ENCODE data around the gene PTPRM. TPM values are rescaled to one million over a fixed set of nuclear protein-coding genes. Genes with fewer than 3 reads are reported as not detected.

Gene PTPRM
- polyA plus RNA-seq, 1 of the 3 experiments (the other 2 are of a cell fraction): 16.0 TPM

DNA sequence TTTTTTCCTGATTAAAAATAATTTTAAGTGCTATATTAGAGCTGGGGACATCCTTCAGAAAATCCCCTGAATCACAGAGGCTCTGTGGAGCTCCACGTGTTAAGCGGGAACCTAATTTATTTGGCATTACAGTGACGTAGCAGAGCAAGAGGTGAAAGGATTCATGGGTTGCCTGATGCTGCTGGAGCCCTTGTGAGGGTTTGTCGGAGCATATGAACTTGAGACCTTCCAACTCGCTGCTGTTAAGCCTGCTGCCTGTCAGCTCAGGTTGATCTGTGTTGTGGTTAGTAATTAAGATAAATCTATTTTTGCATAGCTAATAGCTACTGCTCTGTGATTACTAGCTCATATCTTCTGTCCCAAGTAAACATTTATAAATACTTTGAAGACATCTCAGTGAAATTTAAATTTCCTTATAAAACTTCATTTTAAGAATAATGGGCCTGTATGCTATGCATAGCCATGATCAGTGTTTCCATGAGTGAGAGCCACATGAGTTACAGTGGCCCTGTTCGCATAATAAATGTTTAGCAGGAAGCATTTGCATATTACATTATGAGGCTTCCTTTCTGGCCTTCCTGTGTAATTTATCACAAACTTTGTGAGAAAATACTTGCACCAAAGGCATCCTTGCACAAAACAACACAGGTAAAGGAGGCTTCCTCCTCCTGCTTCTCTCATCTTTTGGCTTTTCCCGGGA, 438.9 kb downstream of the PTPRM start:
- H3K36me3 ChIP-seq (replicated peaks in 1 of 2; ENCODE audit: control insufficient read depth in 1 of 2, insufficient read depth in 2 of 2, low read length in 1 of 2): no peaks in the 10 kb centered on the region
- H3K9me2 ChIP-seq: no peaks in the 10 kb centered on the region
- no peaks in the 10 kb centered on the region for H3F3A ChIP-seq (replicated peaks; ENCODE audit: insufficient read depth)
- no peak for TF ChIP-seq SMC3 (IDR thresholded peaks at IDR 0.05; ENCODE audit: low read depth, low read length)
- no peak for TF ChIP-seq FOXJ3 (CRISPR knock-in tag; IDR thresholded peaks at IDR 0.05)
- no peak for TF ChIP-seq PBX3 (IDR thresholded peaks at IDR 0.05)
- no peak for TF ChIP-seq FOSL2 (IDR thresholded peaks at IDR 0.05; ENCODE audit: borderline replicate concordance, low read depth)
- TF ChIP-seq, protein P1, sequence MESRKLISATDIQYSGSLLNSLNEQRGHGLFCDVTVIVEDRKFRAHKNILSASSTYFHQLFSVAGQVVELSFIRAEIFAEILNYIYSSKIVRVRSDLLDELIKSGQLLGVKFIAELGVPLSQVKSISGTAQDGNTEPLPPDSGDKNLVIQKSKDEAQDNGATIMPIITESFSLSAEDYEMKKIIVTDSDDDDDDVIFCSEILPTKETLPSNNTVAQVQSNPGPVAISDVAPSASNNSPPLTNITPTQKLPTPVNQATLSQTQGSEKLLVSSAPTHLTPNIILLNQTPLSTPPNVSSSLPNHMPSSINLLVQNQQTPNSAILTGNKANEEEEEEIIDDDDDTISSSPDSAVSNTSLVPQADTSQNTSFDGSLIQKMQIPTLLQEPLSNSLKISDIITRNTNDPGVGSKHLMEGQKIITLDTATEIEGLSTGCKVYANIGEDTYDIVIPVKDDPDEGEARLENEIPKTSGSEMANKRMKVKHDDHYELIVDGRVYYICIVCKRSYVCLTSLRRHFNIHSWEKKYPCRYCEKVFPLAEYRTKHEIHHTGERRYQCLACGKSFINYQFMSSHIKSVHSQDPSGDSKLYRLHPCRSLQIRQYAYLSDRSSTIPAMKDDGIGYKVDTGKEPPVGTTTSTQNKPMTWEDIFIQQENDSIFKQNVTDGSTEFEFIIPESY (IDR thresholded peaks at IDR 0.05; ENCODE audit: borderline replicate concordance, low read depth): no peak
- no peak for TF ChIP-seq GATA2 (CRISPR knock-in tag; IDR thresholded peaks at IDR 0.05)
- no peak for TF ChIP-seq ELF1 (IDR thresholded peaks at IDR 0.05)
- TF ChIP-seq JUND (IDR thresholded peaks at IDR 0.05): no peak
- TF ChIP-seq NRF1 (IDR thresholded peaks at IDR 0.05; ENCODE audit: low read depth, low read length): no peak
- TF ChIP-seq, protein P2, sequence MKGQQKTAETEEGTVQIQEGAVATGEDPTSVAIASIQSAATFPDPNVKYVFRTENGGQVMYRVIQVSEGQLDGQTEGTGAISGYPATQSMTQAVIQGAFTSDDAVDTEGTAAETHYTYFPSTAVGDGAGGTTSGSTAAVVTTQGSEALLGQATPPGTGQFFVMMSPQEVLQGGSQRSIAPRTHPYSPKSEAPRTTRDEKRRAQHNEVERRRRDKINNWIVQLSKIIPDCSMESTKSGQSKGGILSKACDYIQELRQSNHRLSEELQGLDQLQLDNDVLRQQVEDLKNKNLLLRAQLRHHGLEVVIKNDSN (IDR thresholded peaks at IDR 0.05; ENCODE audit: borderline replicate concordance, low read depth): no peak
- no peak for TF ChIP-seq RFX5 (IDR thresholded peaks at IDR 0.05; ENCODE audit: low read length)
- H2AFZ ChIP-seq (ENCODE audit: low read depth): no peak overlapping the region
- H3K9ac ChIP-seq: no peak overlapping the region
- DNase-seq: no peak
- H3K4me2 ChIP-seq: no peak overlapping the region
- peaks cover 0 to 13% of the 10 kb centered on the region in 2 experiments; a peak in 1 of 4 replicates for H3K4me1 ChIP-seq (ENCODE audit: control insufficient read depth in 1 of 2, insufficient read depth in 2 of 2, low read depth in 1 of 2, low read length in 1 of 2)
- no peaks in the 10 kb centered on the region for H3K79me2 ChIP-seq (ENCODE audit: insufficient read depth)
- H3K4me3 ChIP-seq (ENCODE audit: low read depth in 2 of 2, low read length in 1 of 2): no peak overlapping the region
- POLR2A ChIA-PET: no interaction called here
- H3K9me3 ChIP-seq: no peaks in the 10 kb centered on the region
- H3K27ac ChIP-seq (ENCODE audit: low read depth in 2 of 2, low read length in 1 of 2): no peak overlapping the region
- 75% methylated on average over 7 of the region's 7 CpGs for WGBS (ENCODE audit: low lambda C conversion rate)
- no peaks in the 10 kb centered on the region for H4K20me1 ChIP-seq (ENCODE audit: insufficient read depth)
- CTCF ChIA-PET: no interaction called here
- H3K27me3 ChIP-seq (ENCODE audit: insufficient read depth): no peaks in the 10 kb centered on the region

GRCh38 chr18:8006979-8007378, 439.9 kb downstream of the PTPRM start:
- DNase-seq: no peak
- H3K9me2 ChIP-seq: no peaks in the 10 kb centered on the region
- ChIA-PET CTCF (no interaction called here), POLR2A (no interaction called here)
- H3K4me2 ChIP-seq: no peak overlapping the region
- no peaks in the 10 kb centered on the region for H3K9me3 ChIP-seq
- 80% methylated on average over 3 of the region's 3 CpGs for WGBS (ENCODE audit: low lambda C conversion rate)
- H3K27ac ChIP-seq (ENCODE audit: low read depth in 2 of 2, low read length in 1 of 2): no peak overlapping the region
- no peak overlapping the region for H2AFZ ChIP-seq (ENCODE audit: low read depth)
- TF ChIP-seq FOXM1 (IDR thresholded peaks at IDR 0.05; ENCODE audit: low read depth): no peak
- no peak for TF ChIP-seq EZH2phosphoT487 (IDR thresholded peaks at IDR 0.05; ENCODE audit: borderline replicate concordance, low read depth)
- TF ChIP-seq, protein P3, sequence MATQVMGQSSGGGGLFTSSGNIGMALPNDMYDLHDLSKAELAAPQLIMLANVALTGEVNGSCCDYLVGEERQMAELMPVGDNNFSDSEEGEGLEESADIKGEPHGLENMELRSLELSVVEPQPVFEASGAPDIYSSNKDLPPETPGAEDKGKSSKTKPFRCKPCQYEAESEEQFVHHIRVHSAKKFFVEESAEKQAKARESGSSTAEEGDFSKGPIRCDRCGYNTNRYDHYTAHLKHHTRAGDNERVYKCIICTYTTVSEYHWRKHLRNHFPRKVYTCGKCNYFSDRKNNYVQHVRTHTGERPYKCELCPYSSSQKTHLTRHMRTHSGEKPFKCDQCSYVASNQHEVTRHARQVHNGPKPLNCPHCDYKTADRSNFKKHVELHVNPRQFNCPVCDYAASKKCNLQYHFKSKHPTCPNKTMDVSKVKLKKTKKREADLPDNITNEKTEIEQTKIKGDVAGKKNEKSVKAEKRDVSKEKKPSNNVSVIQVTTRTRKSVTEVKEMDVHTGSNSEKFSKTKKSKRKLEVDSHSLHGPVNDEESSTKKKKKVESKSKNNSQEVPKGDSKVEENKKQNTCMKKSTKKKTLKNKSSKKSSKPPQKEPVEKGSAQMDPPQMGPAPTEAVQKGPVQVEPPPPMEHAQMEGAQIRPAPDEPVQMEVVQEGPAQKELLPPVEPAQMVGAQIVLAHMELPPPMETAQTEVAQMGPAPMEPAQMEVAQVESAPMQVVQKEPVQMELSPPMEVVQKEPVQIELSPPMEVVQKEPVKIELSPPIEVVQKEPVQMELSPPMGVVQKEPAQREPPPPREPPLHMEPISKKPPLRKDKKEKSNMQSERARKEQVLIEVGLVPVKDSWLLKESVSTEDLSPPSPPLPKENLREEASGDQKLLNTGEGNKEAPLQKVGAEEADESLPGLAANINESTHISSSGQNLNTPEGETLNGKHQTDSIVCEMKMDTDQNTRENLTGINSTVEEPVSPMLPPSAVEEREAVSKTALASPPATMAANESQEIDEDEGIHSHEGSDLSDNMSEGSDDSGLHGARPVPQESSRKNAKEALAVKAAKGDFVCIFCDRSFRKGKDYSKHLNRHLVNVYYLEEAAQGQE (IDR thresholded peaks at IDR 0.05; ENCODE audit: low read depth, low read length): no peak
- no peak for TF ChIP-seq RFX5 (IDR thresholded peaks at IDR 0.05; ENCODE audit: low read length)
- no peak for TF ChIP-seq YY1 (IDR thresholded peaks at IDR 0.05; ENCODE audit: low read depth)
- no peak for TF ChIP-seq JUND (IDR thresholded peaks at IDR 0.05)
- TF ChIP-seq POLR2AphosphoS5 (IDR thresholded peaks at IDR 0.05; ENCODE audit: low read depth, low read length): no peak
- H3K4me1 ChIP-seq (ENCODE audit: control insufficient read depth in 1 of 2, insufficient read depth in 2 of 2, low read depth in 1 of 2, low read length in 1 of 2): peaks cover 0 to 10% of the 10 kb centered on the region in 2 experiments; a peak in 1 of 4 replicates
- H3K27me3 ChIP-seq (ENCODE audit: insufficient read depth): no peaks in the 10 kb centered on the region
- no peaks in the 10 kb centered on the region for H3F3A ChIP-seq (replicated peaks; ENCODE audit: insufficient read depth)
- no peak overlapping the region for H3K4me3 ChIP-seq (ENCODE audit: low read depth in 2 of 2, low read length in 1 of 2)
- no peaks in the 10 kb centered on the region for H3K79me2 ChIP-seq (ENCODE audit: insufficient read depth)
- no peaks in the 10 kb centered on the region for H3K36me3 ChIP-seq (replicated peaks in 1 of 2; ENCODE audit: control insufficient read depth in 1 of 2, insufficient read depth in 2 of 2, low read length in 1 of 2)
- H3K9ac ChIP-seq: no peak overlapping the region
- H4K20me1 ChIP-seq (ENCODE audit: insufficient read depth): no peaks in the 10 kb centered on the region
